Neural cell (in vitro differentiated cells): ENCODE measurements around the gene HSDL2. TPM values are rescaled to one million over a fixed set of nuclear protein-coding genes. Genes with fewer than 3 reads are reported as not detected.

Source experiments
- H2AFZ ChIP-seq: fragments of 200-600, 300-800 bp; sonication (generic), shearing (Covaris generic); 2 replicates; pipeline ENCODE4 v1.6.0; 2014; ENCODE audit warnings: low read depth, mild to moderate bottlenecking, antibody characterized with exemption, low read length, moderate library complexity
- H3F3A ChIP-seq: fragments of 200-600 bp; shearing (Covaris generic); 2 replicates; pipeline ENCODE4 v1.6.1; 2016; ENCODE audit warnings: mild to moderate bottlenecking, moderate library complexity, mixed read lengths, antibody characterized with exemption, low read length; ENCODE audit not compliant: insufficient read depth, poor library complexity, severe bottlenecking
- H3K27ac ChIP-seq: fragments of 200-600, 300-800 bp; sonication (generic), shearing (Covaris generic); 2 replicates; pipeline ENCODE4 v1.5.1; 2014; ENCODE audit warnings: mild to moderate bottlenecking, low read length, moderate library complexity
- H3K27me3 ChIP-seq: fragments of 300-800, 200-600 bp; sonication (generic), shearing (Covaris generic); 2 replicates; pipeline ENCODE4 v1.6.0; 2014; ENCODE audit warnings: mild to moderate bottlenecking, low read depth, low read length, moderate library complexity; ENCODE audit not compliant: insufficient read depth
- H3K36me3 ChIP-seq: fragments of 300-800, 200-600 bp; sonication (generic), shearing (Covaris generic); 2 replicates; pipeline ENCODE4 v1.5.1; 2014; ENCODE audit warnings: mild to moderate bottlenecking, antibody characterized with exemption, low read length, moderate library complexity; ENCODE audit not compliant: insufficient read depth
- H3K4me2 ChIP-seq: fragments of 300-800, 200-600 bp; sonication (generic), shearing (Covaris generic); 2 replicates; pipeline ENCODE4 v1.6.0; 2014; ENCODE audit warnings: mild to moderate bottlenecking, low read length
- H3K4me3 ChIP-seq: fragments of 300-800, 200-600 bp; sonication (generic), shearing (Covaris generic); 2 replicates; pipeline ENCODE4 v1.5.1; 2014; ENCODE audit warnings: mild to moderate bottlenecking, low read length, moderate library complexity
- H3K79me2 ChIP-seq: fragments of 200-600 bp; shearing (Covaris generic); replicated peaks from 2 replicates; pipeline ENCODE4 v1.6.0; 2014; ENCODE audit warnings: mild to moderate bottlenecking, low read length, moderate library complexity; ENCODE audit not compliant: insufficient read depth
- H3K9ac ChIP-seq: fragments of 300-800, 200-600 bp; sonication (generic), shearing (Covaris generic); 2 replicates; pipeline ENCODE4 v1.6.1; 2016; ENCODE audit warnings: mild to moderate bottlenecking, low read length, mixed read lengths
- H3K9me2 ChIP-seq: fragments of 200-600 bp; shearing (Covaris generic); 2 replicates; pipeline ENCODE4 v1.6.1; 2016; ENCODE audit warnings: mild to moderate bottlenecking, low read length, mixed read lengths; ENCODE audit not compliant: insufficient read depth
- H3K9me3 ChIP-seq: fragments of 200-600, 300-800 bp; sonication (generic), shearing (Covaris generic); 2 replicates; pipeline ENCODE4 v1.6.1; 2016; ENCODE audit warnings: mild to moderate bottlenecking, mixed run types, low read length, moderate library complexity, mixed read lengths
- H4K20me1 ChIP-seq: fragments of 200-600 bp; shearing (Covaris generic); 2 replicates; pipeline ENCODE4 v1.6.1; 2016; ENCODE audit warnings: mild to moderate bottlenecking, mixed run types; ENCODE audit not compliant: insufficient read depth
- EP300 ChIP-seq: fragments of 450-650 bp; conservative IDR thresholded peaks from 2 replicates; pipeline ENCODE4 v1.6.1; 2014; ENCODE audit warnings: antibody characterized with exemption, mild to moderate bottlenecking, moderate library complexity; ENCODE audit not compliant: poor library complexity, severe bottlenecking
- EZH2 ChIP-seq: fragments of 200-600, 300-800 bp; shearing (Covaris generic), sonication (generic); IDR thresholded peaks from 2 replicates; pipeline ENCODE4 v1.6.1; 2014; ENCODE audit warnings: antibody characterized with exemption, low read length, borderline replicate concordance, mild to moderate bottlenecking; ENCODE audit not compliant: insufficient read depth, poor library complexity, severe bottlenecking
- MXI1 ChIP-seq: fragments of 450-650 bp; conservative IDR thresholded peaks from 2 replicates; pipeline ENCODE4 v1.6.1; 2014; ENCODE audit warnings: antibody characterized with exemption, mild to moderate bottlenecking; ENCODE audit not compliant: poor library complexity, severe bottlenecking
- POLR2AphosphoS5 ChIP-seq: IDR thresholded peaks from 2 replicates; pipeline ENCODE4 v1.6.1; 2012
- RAD21 ChIP-seq: fragments of 450-650 bp; conservative IDR thresholded peaks from 2 replicates; pipeline ENCODE4 v1.6.1; 2014; ENCODE audit warnings: antibody characterized with exemption, mild to moderate bottlenecking, moderate library complexity
- REST ChIP-seq: IDR thresholded peaks from 2 replicates; pipeline ENCODE4 v1.6.1; 2012; ENCODE audit warnings: borderline replicate concordance
- SMC3 ChIP-seq: fragments of 450-650 bp; conservative IDR thresholded peaks from 2 replicates; pipeline ENCODE4 v1.6.1; 2014; ENCODE audit warnings: antibody characterized with exemption, mild to moderate bottlenecking, moderate library complexity; ENCODE audit not compliant: poor library complexity
- TAF1 ChIP-seq: IDR thresholded peaks from 2 replicates; pipeline ENCODE4 v1.6.1; 2012; ENCODE audit warnings: low read depth
- polyA plus RNA-seq: library from polyadenylated mRNA; depleted of rRNA; stranded (reverse); fragments of >200 nt; gene quantifications from 2 replicates; pipeline ENCODE4 v1.2.3, GENCODE V29; 2014
- TF ChIP-seq, protein P1 (sequence below): fragments of 450-650 bp; IDR thresholded peaks from 2 replicates; pipeline ENCODE4 v1.5.1; 2014; ENCODE audit warnings: antibody characterized with exemption, mild to moderate bottlenecking, moderate library complexity; ENCODE audit not compliant: poor library complexity, severe bottlenecking

HSDL2 gene
- polyA plus RNA-seq, 1 donor from 2014 or later = 9.0 TPM

GRCh38 chr9:112516769-112517168 is 136.9 kb downstream of the HSDL2 start:
- no peak overlapping the region for H3K4me3 ChIP-seq
- no peak overlapping the region for H3K9ac ChIP-seq
- no peak overlapping the region for H2AFZ ChIP-seq
- H3F3A ChIP-seq = no peaks in the 10 kb centered on the region
- H3K79me2 ChIP-seq = peaks cover 43% of the 10 kb centered on the region
- no peaks in the 10 kb centered on the region for H4K20me1 ChIP-seq
- no peaks in the 10 kb centered on the region for H3K9me2 ChIP-seq
- no peaks in the 10 kb centered on the region for H3K27me3 ChIP-seq
- no peak overlapping the region for H3K4me2 ChIP-seq
- H3K27ac ChIP-seq = no peak overlapping the region
- TF ChIP-seq POLR2AphosphoS5 (no peak), MXI1 (no peak)
- no peaks in the 10 kb centered on the region for H3K9me3 ChIP-seq
- H3K36me3 ChIP-seq = no peaks in the 10 kb centered on the region

DNA sequence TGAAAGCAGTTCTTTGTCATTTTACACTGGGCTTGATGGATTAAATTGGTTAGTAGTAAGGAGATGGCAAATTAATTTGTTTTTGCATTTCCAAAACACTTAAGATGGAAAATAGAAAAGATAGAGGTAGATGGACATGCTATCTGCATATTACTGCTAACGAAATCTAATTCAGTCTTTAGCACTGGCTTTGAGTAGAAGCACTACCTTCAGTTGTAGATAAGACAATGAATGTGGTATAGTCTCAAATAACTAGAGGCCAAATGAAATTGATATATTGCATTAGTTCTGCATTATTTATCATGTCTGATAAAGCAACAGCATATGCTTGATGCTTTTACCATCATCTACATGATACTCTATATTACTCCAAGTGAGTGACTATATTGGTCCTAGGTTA is 140.2 kb downstream of the HSDL2 start:
- Histone ChIP-seq H3K9me2 (no peaks in the 10 kb centered on the region), H3K36me3 (no peaks in the 10 kb centered on the region), H3K4me3 (no peak overlapping the region), H3K9me3 (no peaks in the 10 kb centered on the region), H3F3A (no peaks in the 10 kb centered on the region), H4K20me1 (no peaks in the 10 kb centered on the region), H3K79me2 (peaks cover 66% of the 10 kb centered on the region), H3K4me2 (no peak overlapping the region), H3K9ac (no peak overlapping the region), H3K27me3 (no peaks in the 10 kb centered on the region), H3K27ac (no peak overlapping the region), H2AFZ (no peak overlapping the region)
- TF ChIP-seq REST (no peak), EP300 (no peak), POLR2AphosphoS5 (no peak), RAD21 (no peak), EZH2 (no peak), SMC3 (no peak), TAF1 (no peak), MXI1 (no peak)
- TF ChIP-seq, protein P1, sequence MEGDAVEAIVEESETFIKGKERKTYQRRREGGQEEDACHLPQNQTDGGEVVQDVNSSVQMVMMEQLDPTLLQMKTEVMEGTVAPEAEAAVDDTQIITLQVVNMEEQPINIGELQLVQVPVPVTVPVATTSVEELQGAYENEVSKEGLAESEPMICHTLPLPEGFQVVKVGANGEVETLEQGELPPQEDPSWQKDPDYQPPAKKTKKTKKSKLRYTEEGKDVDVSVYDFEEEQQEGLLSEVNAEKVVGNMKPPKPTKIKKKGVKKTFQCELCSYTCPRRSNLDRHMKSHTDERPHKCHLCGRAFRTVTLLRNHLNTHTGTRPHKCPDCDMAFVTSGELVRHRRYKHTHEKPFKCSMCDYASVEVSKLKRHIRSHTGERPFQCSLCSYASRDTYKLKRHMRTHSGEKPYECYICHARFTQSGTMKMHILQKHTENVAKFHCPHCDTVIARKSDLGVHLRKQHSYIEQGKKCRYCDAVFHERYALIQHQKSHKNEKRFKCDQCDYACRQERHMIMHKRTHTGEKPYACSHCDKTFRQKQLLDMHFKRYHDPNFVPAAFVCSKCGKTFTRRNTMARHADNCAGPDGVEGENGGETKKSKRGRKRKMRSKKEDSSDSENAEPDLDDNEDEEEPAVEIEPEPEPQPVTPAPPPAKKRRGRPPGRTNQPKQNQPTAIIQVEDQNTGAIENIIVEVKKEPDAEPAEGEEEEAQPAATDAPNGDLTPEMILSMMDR = no peak

DNA sequence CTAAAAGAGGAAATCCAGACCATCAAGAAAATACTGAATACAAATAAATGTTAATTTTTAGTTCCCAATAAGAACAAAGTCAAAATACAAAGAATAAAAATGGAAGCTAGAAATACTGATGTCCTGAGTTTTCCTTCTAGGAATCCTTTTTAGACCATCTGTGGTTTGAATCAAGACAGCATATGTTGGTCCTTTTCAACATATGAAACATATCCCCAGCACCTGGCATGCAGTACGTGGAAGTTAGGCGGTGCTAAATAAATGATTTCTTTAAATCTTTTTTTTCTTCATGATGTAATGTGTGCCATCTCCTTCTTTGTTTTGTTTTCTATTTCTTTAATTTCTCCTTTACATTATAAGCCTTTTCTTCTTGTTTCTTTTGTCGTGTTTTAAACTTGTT is 140.7 kb downstream of the HSDL2 start:
- Histone ChIP-seq H2AFZ (no peak overlapping the region), H3K9me3 (no peaks in the 10 kb centered on the region), H3K9me2 (no peaks in the 10 kb centered on the region), H3K36me3 (no peaks in the 10 kb centered on the region), H3K79me2 (peaks cover 70% of the 10 kb centered on the region), H3K4me2 (no peak overlapping the region), H3K27me3 (no peaks in the 10 kb centered on the region), H3F3A (no peaks in the 10 kb centered on the region), H4K20me1 (no peaks in the 10 kb centered on the region), H3K4me3 (no peak overlapping the region), H3K27ac (no peak overlapping the region), H3K9ac (no peak overlapping the region)
- TF ChIP-seq TAF1 (no peak), EP300 (no peak), RAD21 (no peak), MXI1 (no peak), SMC3 (no peak), REST (no peak), EZH2 (no peak), POLR2AphosphoS5 (no peak)
- TF ChIP-seq, protein P1 = no peak
